GM18907 (cell line): ENCODE measurements around the gene RTF2.
"Not testable (repeated sequence)": the region's sequence is repeated elsewhere in the genome, so short reads cannot be mapped to it uniquely, and the experiment has no call there.

Experiments
- ATAC-seq: cut with Tn5 transposase; IDR thresholded peaks from one replicate; pipeline ENCODE4 v1.9.1; 2021; ENCODE audit warnings: mild to moderate bottlenecking, moderate library complexity; ENCODE audit not compliant: unreplicated experiment

The RTF2 gene

GRCh38 chr20:56537997-56538396, 69.6 kb downstream of the RTF2 start:
- no peak for ATAC-seq

DNA sequence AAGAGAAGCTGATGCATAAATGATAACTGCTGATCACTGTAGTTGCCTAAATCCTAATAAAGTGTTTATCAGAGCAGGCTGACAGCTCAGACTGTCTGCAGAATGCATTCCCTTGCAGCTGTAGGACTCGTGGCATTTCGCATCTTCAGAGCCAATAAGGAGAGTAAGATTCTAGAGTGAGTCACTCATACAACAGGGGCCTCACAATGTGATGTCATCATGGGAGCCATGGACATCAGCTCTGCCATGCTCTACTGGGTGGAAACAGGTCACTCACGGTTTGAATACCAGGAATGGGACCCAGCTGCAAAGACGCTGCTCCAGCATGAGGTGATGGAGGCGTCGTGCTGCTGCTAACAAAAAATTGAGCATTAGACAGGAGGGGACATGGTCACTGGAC, 72.0 kb downstream of the RTF2 start:
- no peak for ATAC-seq

DNA sequence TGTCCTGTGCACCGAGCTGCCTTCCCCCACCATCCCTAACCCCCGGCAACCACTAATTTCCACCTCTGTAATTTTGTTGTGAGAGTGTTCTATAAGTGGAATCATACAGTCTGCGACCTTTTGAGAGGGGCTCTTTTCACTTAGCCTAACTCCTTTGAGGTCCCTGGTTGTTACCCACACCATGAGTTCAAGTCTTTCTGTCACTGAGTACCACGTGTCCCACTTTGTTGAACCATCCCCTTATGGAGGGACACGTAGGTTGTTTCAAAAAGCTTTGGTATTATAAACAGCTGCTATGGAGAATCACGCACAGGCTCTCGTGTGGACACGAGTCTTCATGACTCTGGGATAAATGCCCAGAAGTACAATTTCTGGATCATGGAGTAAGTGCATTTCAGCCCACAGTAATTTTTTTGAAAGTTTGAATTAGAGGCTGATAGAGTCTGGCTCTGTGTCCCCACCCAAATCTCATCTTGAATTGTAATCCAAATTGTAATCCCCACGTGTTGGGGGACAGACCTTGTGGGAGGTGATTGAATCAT, 74.1 kb downstream of the RTF2 start:
- no peak for ATAC-seq

DNA sequence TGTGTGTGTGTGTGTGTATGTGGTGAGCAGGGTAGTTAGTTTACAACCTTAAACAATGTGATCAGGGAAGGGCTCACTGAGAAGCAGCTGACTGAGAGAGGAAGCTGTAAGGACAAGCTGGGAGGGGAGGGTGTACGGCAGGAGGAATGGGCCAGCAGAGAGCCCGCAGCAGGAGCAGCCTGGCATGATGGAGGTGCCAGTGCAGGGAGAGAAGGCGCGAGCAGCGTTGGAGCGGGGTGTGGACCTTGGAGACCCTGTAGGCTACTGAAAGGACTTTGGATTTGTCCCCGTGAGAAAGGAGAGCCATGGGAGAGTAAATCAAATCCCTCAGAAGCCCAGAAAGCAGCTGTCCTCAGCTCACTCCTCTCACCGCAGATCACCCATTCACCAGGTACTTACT, 83.1 kb downstream of the RTF2 start:
- ATAC-seq, result no peak

DNA sequence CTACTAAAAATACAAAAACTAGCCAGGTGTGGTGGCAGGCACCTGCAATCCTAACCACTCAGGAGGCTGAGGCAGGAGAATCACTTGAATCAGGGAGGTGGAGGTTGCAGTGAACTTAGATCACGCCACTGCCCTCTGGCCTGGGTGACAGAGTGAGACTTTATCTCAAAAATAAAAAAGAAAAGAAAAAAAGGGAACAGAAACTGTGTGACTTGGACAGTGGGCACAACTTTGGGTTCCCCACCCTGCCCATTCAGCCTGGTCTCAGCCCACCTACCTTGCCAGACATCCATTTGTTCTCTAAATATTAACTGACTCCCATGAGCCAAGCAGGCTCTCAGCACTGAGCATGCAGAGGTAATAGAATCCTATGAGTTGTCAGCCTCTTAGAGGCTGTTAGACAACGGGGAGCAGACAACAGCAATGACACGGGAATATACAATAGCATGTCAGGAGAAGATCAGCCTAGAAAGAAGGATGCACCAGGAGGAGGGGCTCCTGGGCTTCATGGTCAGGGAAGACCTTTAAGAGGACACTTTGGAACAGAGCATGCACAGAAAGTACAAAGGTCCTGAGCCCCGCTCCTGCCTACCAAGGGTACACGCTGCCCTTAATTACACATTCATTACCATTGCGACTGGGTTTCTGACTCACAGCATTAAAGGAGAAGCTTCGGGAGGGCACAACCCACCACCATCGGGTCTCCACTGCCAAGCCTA, 84.6 kb downstream of the RTF2 start:
- ATAC-seq, result peak; percentile 52

GRCh38 chr20:56554869-56555268, 86.4 kb downstream of the RTF2 start:
- peak; percentile 90 for ATAC-seq

DNA sequence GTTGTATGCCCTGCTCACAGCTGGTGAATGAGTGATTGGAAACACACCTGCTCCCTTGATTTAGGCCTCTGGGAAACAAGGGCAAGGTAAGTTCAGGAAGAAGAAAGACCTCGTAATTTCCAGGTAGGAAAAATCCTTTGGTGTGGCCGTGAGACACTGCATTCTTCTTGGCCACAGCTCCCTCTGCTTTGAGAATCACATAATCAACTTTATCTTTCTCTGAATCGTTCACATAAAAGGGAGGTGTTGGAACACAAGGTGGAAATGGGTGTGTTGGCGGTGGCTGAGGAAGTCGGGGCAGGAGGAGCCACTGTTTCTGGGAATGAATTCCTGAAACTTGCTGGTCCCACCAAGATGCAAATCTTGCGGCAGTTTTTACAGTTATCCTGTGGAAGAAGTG, 90.5 kb downstream of the RTF2 start:
- no peak for ATAC-seq

- ATAC-seq, result not testable (repeated sequence)
Measured at GRCh38 chr20:56564526-56564925, 96.1 kb downstream of the RTF2 start.

DNA sequence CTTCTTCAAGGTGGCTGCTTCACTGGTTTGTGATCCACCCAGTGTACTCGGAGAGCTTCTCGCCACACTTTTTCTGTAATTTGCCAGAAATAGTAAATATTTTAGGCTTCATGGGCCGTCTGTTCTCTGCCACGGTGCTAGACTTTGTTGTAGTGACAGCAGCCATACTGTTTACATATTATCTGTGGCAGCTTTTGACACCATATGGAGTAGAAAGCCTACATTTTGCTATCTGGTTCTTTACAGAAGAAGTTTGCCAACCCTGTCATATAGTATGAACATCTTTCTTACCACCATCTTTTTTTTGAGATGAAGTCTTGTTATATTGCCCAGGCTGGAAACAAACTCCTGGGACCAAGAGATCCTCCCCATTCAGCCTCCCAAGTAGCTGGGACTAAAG, 97.1 kb downstream of the RTF2 start:
- no peak for ATAC-seq

GRCh38 chr20:56566621-56567020, 98.2 kb downstream of the RTF2 start:
- no peak for ATAC-seq
